Measurements from ENCODE around the gene PALD1.

GRCh38 chr10:70588255-70588654 lies 109.7 kb downstream of the PALD1 start:
- TF ChIP-seq CTCF (IDR thresholded peaks at IDR 0.05; ENCODE audit: insufficient read depth, low read depth, low read length) (no peak), EZH2 (IDR thresholded peaks at IDR 0.05; ENCODE audit: insufficient read depth, low read length) (no peak)
